Measurements from ENCODE around the gene ZNF569.

DNA sequence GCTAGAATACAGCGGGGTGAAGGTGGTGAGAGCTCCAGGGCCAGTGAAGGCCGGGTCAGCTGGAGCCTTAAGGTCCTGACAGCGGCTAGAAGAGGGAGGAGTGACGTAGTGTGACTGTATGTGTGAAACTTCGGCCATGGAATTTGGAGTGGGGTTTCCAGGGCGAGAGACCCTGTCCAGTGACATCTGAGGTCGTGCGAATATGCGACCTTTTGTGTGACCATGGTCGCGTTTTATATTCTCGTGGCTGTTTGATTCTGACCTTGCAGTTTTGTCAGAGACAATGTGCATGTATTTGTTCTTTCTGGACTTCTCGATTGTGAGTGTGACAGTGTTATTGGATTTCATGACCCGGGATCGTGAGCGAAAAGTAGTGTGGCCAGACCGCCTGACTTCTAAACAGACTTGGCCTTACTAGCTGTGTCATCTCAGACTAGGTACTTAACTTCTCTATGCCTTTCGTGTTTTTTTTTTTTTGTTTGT is 405 bp upstream of the ZNF569 start:
- TF ChIP-seq, protein P1, sequence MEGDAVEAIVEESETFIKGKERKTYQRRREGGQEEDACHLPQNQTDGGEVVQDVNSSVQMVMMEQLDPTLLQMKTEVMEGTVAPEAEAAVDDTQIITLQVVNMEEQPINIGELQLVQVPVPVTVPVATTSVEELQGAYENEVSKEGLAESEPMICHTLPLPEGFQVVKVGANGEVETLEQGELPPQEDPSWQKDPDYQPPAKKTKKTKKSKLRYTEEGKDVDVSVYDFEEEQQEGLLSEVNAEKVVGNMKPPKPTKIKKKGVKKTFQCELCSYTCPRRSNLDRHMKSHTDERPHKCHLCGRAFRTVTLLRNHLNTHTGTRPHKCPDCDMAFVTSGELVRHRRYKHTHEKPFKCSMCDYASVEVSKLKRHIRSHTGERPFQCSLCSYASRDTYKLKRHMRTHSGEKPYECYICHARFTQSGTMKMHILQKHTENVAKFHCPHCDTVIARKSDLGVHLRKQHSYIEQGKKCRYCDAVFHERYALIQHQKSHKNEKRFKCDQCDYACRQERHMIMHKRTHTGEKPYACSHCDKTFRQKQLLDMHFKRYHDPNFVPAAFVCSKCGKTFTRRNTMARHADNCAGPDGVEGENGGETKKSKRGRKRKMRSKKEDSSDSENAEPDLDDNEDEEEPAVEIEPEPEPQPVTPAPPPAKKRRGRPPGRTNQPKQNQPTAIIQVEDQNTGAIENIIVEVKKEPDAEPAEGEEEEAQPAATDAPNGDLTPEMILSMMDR (IDR thresholded peaks at IDR 0.05), result no peak
- no peak for TF ChIP-seq EP300 (IDR thresholded peaks at IDR 0.05)
